ENCODE data around the gene TRABD.

TRABD gene

DNA sequence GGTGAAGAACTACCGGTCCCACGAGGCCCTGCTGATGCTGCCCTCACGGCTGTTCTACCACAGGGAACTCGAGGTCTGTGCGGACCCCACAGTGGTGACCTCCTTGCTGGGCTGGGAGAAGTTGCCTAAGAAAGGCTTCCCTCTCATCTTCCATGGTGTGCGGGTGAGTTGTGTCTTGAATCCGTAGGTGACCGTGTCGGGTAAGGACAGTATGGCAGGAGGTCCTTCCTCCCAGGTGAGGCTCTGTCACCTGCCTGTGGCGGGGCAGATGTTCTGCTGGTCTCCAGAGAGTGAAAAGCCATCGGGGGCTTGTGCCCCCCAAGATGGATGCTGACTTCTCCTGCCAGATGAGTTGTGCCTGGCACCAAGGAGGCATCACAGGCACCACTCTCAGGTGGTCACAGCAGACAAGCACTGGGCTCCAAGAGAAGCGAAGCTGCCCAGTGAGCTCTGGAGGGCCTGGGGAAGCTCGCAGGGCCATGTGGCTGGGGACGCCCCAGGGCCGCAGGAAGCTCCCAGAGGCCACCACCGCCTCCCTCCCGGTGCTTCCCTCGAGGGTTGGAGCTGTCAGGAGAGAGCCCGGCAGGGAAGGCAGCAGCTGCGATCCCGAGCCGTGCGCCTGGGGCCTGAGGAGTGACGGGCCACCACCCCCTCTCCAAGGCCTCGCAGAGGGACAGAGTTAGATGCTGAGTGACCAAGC lies 32.5 kb upstream of the TRABD start:
- Histone ChIP-seq H3K36me3 (ENCODE audit: control insufficient read depth in 2 of 2, insufficient read depth in 2 of 2, low read length in 2 of 2) (no peaks in the 10 kb centered on the region), H3K27me3 (ENCODE audit: control insufficient read depth in 2 of 2, insufficient read depth in 2 of 2, low read length in 2 of 2) (peaks cover 2 to 4% of the 10 kb centered on the region in 2 donors), H3K4me3 (ENCODE audit: low read length in 2 of 2) (no peak overlapping the region), H3K4me1 (ENCODE audit: control insufficient read depth in 2 of 2, insufficient read depth in 2 of 2, low read length in 2 of 2) (peaks cover 1 to 2% of the 10 kb centered on the region in 2 donors), H3K9me3 (ENCODE audit: control insufficient read depth in 2 of 2, low read length in 2 of 2) (no peaks in the 10 kb centered on the region), H3K9ac (ENCODE audit: low read depth in 1 of 2, low read length in 2 of 2) (no peak overlapping the region), H3K27ac (ENCODE audit: low read depth in 2 of 2, low read length in 2 of 2) (no peak overlapping the region)

DNA sequence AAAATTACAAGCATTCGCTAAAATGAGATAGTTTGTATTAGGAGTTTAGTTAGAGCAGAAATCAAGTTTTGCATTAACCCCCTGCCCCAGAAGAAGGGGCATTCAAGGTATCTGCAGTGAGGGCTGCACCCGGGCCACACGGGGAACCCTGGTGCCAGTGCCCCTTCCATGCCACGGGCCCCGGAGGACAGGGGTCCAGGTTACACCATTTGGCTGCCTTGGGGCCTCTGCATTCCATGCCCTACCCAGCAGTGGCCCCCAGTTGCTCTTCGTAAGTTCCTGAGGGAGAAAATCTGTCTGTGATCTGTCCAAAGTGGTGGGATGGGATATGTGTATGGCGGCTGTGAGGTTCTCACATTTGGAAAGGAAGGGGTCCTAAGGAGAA lies 32.0 kb upstream of the TRABD start:
- H3K9ac ChIP-seq (ENCODE audit: low read depth in 1 of 2, low read length in 2 of 2), result no peak overlapping the region
- peaks cover 2% of the 10 kb centered on the region in 2 donors for H3K4me1 ChIP-seq (ENCODE audit: control insufficient read depth in 2 of 2, insufficient read depth in 2 of 2, low read length in 2 of 2)
- no peak overlapping the region for H3K4me3 ChIP-seq (ENCODE audit: low read length in 2 of 2)
- H3K9me3 ChIP-seq (ENCODE audit: control insufficient read depth in 2 of 2, low read length in 2 of 2), result no peaks in the 10 kb centered on the region
- peaks cover 2 to 4% of the 10 kb centered on the region in 2 donors for H3K27me3 ChIP-seq (ENCODE audit: control insufficient read depth in 2 of 2, insufficient read depth in 2 of 2, low read length in 2 of 2)
- H3K27ac ChIP-seq (ENCODE audit: low read depth in 2 of 2, low read length in 2 of 2), result no peak overlapping the region
- H3K36me3 ChIP-seq (ENCODE audit: control insufficient read depth in 2 of 2, insufficient read depth in 2 of 2, low read length in 2 of 2), result no peaks in the 10 kb centered on the region

DNA sequence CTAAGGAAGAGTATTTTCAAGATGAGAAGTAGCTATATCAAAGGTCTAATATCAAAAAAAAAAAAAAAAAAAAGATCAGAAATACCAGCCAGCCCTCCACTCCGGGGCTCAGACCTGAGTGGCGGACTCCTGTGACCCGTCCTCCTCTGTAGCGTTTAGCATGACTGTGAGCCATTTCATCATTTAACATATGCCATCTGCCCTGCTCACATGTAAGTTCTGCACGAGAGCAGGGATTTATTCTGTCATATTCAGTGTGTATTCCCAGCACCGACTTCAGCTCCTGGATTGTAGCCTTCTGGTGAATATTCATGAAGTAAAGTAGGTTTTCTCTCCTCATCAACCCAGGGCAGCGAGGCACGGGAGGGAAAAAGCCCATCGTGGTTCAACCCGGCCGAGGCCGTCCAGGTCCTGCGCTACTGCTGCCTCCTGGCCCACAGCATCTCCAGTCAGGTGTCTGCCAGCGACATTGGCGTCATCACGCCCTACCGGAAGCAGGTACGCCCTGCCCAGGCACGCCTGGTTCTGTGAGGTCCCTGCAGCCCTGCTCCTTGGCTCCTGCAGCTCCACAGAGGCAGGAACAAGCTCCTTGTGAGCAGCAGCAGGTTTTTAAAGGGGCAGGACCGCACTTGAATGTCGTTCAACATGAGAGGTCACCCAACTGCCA lies 27.9 kb upstream of the TRABD start:
- peaks cover 2% of the 10 kb centered on the region in 2 donors for H3K4me1 ChIP-seq (ENCODE audit: control insufficient read depth in 2 of 2, insufficient read depth in 2 of 2, low read length in 2 of 2)
- H3K9me3 ChIP-seq (ENCODE audit: control insufficient read depth in 2 of 2, low read length in 2 of 2), result no peaks in the 10 kb centered on the region
- no peak overlapping the region for H3K27ac ChIP-seq (ENCODE audit: low read depth in 2 of 2, low read length in 2 of 2)
- H3K4me3 ChIP-seq (ENCODE audit: low read length in 2 of 2), result no peak overlapping the region
- H3K36me3 ChIP-seq (ENCODE audit: control insufficient read depth in 2 of 2, insufficient read depth in 2 of 2, low read length in 2 of 2), result no peaks in the 10 kb centered on the region
- peaks cover 0 to under 1% of the 10 kb centered on the region in 2 donors for H3K27me3 ChIP-seq (ENCODE audit: control insufficient read depth in 2 of 2, insufficient read depth in 2 of 2, low read length in 2 of 2)
- H3K9ac ChIP-seq (ENCODE audit: low read depth in 1 of 2, low read length in 2 of 2), result no peak overlapping the region

DNA sequence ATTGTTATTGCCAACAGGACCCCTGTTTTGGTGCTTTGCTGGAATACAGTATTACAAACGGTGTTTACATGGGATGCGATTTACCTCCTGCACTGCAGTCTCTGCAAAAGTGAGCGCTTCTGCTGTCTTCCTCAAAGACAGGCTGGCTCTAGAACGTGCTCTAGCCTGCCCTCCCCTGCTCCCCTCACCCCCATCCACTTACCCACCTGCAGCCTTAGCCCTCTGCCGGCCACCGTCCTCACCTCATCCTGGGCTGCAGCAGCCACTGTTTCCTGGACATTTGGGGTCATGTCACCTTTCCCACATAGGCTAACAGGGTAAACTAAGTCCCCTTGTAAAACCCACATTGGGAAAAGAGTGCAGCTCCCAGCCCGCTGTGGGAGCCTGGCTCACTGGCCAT lies 24.8 kb upstream of the TRABD start:
- Histone ChIP-seq H3K27me3 (ENCODE audit: control insufficient read depth in 2 of 2, insufficient read depth in 2 of 2, low read length in 2 of 2) (peaks cover 0 to 4% of the 10 kb centered on the region in 2 donors), H3K9me3 (ENCODE audit: control insufficient read depth in 2 of 2, low read length in 2 of 2) (no peaks in the 10 kb centered on the region), H3K4me1 (ENCODE audit: control insufficient read depth in 2 of 2, insufficient read depth in 2 of 2, low read length in 2 of 2) (peaks cover 2% of the 10 kb centered on the region in 2 donors), H3K27ac (ENCODE audit: low read depth in 2 of 2, low read length in 2 of 2) (no peak overlapping the region), H3K9ac (ENCODE audit: low read depth in 1 of 2, low read length in 2 of 2) (no peak overlapping the region), H3K36me3 (ENCODE audit: control insufficient read depth in 2 of 2, insufficient read depth in 2 of 2, low read length in 2 of 2) (no peaks in the 10 kb centered on the region), H3K4me3 (ENCODE audit: low read length in 2 of 2) (no peak overlapping the region)

DNA sequence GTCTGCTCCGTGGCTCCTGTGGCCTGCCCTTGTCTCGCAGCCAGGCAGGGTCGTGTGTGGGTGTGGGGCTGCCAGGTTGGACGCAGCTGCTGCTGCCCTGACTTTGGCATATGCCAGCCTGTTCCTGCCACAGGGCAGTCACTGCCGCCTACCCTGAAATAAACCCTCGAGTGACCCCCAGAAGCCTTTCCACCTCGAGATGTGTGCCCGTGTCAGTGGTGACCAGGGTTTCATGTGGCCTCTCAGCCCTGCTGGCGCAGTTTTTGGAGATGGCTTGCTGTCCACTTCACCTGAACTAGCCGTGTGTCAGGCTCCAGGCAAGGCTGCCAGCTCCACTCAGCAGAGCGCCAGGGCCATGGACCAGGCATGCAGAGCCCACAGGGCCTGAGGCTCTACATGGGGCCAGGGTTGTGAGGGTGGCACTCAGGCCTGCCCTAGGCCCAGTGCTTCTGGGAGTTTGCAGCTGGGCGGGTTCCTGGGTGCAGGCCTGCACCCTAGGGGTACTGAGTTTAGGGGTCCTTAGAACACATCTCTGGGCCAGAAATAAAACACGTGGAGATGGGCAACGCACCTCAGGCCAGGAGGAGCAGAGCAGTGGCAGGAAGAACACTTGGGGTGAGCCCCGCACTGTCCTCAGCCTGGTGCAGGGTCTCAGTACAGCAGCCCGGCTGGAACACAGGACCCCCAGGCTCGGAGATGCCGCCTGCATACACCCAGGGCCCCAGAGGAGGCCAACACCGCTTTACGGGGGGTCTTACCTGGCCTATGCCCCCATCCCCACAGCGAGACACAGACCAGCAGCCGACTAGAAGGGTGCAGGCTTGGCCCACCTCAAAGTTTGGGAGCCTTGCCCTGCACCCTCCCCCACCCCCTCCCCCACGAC lies 24.0 kb upstream of the TRABD start:
- Histone ChIP-seq H3K36me3 (ENCODE audit: control insufficient read depth in 2 of 2, insufficient read depth in 2 of 2, low read length in 2 of 2) (no peaks in the 10 kb centered on the region), H3K4me3 (ENCODE audit: low read length in 2 of 2) (no peak overlapping the region), H3K4me1 (ENCODE audit: control insufficient read depth in 2 of 2, insufficient read depth in 2 of 2, low read length in 2 of 2) (peaks cover 2% of the 10 kb centered on the region in 2 donors), H3K9ac (ENCODE audit: low read depth in 1 of 2, low read length in 2 of 2) (no peak overlapping the region), H3K27me3 (ENCODE audit: control insufficient read depth in 2 of 2, insufficient read depth in 2 of 2, low read length in 2 of 2) (peaks cover 0 to 4% of the 10 kb centered on the region in 2 donors), H3K27ac (ENCODE audit: low read depth in 2 of 2, low read length in 2 of 2) (no peak overlapping the region), H3K9me3 (ENCODE audit: control insufficient read depth in 2 of 2, low read length in 2 of 2) (no peaks in the 10 kb centered on the region)

DNA sequence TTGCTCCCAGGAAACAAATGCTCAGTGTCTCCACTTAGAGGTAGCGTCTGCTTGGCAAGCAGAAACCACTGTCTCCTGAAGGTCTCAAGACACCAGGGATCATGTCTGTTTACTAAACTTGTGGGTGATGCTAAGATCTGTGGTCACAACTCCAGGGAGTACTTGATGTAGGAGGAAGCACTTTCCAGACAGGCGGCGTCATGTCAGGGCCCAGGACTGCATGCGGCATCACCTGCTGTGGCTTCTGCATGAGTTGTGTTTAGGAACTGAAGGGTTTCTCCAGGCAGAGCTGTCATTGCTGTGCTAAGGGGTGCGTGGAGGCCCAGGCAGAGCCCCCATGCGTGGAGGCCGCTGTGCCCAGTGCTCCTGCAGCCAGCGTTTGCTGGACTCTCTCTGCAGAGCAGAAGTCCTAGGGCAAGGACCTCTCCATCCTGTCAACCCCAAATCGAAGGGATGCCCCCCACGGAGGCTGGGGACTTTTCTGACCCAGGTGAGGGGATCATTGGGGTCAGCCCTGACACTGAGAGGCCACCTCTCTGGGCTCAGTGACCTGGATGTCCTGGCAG lies 23.2 kb upstream of the TRABD start:
- no peak overlapping the region for H3K27ac ChIP-seq (ENCODE audit: low read depth in 2 of 2, low read length in 2 of 2)
- H3K27me3 ChIP-seq (ENCODE audit: control insufficient read depth in 2 of 2, insufficient read depth in 2 of 2, low read length in 2 of 2), result peaks cover 0 to 4% of the 10 kb centered on the region in 2 donors

DNA sequence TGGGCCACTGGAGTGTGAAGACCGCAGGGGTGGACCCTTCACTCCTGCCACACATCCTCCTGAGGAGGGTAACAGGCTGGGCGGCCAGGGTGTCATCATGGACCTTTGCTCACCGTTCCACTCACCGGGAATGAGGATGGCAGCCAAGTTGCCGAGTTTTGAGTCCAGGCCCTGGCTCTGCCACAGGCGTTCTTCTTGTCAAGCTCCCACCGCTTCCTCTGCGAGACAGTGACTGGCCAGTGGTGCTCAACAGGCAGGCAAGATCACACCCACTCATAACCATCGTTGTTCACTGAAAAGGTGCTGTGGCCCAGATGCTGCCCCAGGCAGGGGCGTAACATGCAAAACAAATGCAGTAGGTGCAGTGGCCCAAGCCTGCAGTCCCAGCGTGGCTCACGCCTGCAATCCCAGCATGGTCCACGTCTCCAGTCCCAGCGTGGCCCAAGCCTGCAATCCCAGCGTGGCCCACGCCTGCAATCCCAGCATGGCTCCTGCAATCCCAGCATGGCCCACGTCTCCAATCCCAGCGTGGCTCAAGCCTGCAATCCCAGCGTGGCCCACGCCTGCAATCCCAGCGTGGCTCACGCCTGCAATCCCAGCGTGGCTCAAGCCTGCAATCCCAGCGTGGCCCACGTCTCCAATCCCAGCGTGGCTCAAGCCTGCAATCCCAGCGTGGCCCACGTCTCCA lies 20.1 kb upstream of the TRABD start:
- peaks cover 8 to 11% of the 10 kb centered on the region in 2 donors for H3K27me3 ChIP-seq (ENCODE audit: control insufficient read depth in 2 of 2, insufficient read depth in 2 of 2, low read length in 2 of 2)
- no peak overlapping the region for H3K4me3 ChIP-seq (ENCODE audit: low read length in 2 of 2)
- no peak overlapping the region for H3K9ac ChIP-seq (ENCODE audit: low read depth in 1 of 2, low read length in 2 of 2)
- no peaks in the 10 kb centered on the region for H3K4me1 ChIP-seq (ENCODE audit: control insufficient read depth in 2 of 2, insufficient read depth in 2 of 2, low read length in 2 of 2)
- H3K36me3 ChIP-seq (ENCODE audit: control insufficient read depth in 2 of 2, insufficient read depth in 2 of 2, low read length in 2 of 2), result no peaks in the 10 kb centered on the region
- no peak overlapping the region for H3K27ac ChIP-seq (ENCODE audit: low read depth in 2 of 2, low read length in 2 of 2)
- no peaks in the 10 kb centered on the region for H3K9me3 ChIP-seq (ENCODE audit: control insufficient read depth in 2 of 2, low read length in 2 of 2)

More for the DNA sequence above, 23.2 kb upstream of the TRABD start:
- Histone ChIP-seq H3K36me3 (ENCODE audit: control insufficient read depth in 2 of 2, insufficient read depth in 2 of 2, low read length in 2 of 2) (no peaks in the 10 kb centered on the region), H3K4me1 (ENCODE audit: control insufficient read depth in 2 of 2, insufficient read depth in 2 of 2, low read length in 2 of 2) (peaks cover 2% of the 10 kb centered on the region in 2 donors), H3K9ac (ENCODE audit: low read depth in 1 of 2, low read length in 2 of 2) (no peak overlapping the region), H3K9me3 (ENCODE audit: control insufficient read depth in 2 of 2, low read length in 2 of 2) (no peaks in the 10 kb centered on the region), H3K4me3 (ENCODE audit: low read length in 2 of 2) (no peak overlapping the region)

DNA sequence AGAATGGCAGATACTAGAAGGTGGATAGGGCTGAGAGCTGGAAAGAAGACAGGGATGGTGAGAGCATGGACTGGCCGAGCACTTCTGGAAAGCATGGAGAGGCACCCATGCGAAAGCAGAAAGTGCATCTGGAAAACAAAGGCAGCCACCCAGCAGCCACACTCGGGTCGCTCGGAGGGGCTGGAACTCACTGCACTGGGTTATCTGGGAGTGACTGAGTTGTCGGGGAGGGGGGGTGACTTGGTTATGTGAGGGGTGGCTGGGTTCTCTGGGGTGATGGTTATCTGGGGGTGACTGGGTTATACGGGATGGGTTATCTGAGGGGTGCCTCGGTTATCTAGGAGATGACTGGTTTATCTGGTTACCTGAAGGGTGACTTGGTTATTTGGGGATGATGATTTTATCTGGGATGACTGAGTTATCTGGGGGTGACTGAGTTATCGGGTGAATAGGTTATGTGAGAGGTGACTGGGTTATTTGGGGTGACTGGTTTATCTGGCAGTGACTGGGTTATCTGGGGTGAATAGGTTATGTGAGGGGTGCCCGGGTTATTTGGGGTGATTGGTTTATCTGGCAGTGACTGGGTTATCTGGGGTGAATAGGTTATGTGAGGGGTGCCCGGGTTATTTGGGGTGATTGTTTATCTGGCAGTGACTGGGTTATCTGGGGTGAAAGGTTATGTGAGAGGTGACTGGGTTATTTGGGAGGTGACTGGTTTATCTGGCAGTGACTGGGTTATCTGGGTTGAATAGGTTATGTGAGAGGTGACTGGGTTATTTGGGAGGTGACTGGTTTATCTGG lies 17.8 kb upstream of the TRABD start:
- Histone ChIP-seq H3K9ac (ENCODE audit: low read depth in 1 of 2, low read length in 2 of 2) (no peak overlapping the region), H3K36me3 (ENCODE audit: control insufficient read depth in 2 of 2, insufficient read depth in 2 of 2, low read length in 2 of 2) (no peaks in the 10 kb centered on the region), H3K9me3 (ENCODE audit: control insufficient read depth in 2 of 2, low read length in 2 of 2) (no peaks in the 10 kb centered on the region), H3K27me3 (ENCODE audit: control insufficient read depth in 2 of 2, insufficient read depth in 2 of 2, low read length in 2 of 2) (peaks cover 14 to 15% of the 10 kb centered on the region in 2 donors), H3K27ac (ENCODE audit: low read depth in 2 of 2, low read length in 2 of 2) (no peak overlapping the region), H3K4me3 (ENCODE audit: low read length in 2 of 2) (no peak overlapping the region), H3K4me1 (ENCODE audit: control insufficient read depth in 2 of 2, insufficient read depth in 2 of 2, low read length in 2 of 2) (no peaks in the 10 kb centered on the region)

Measured in mucosa of rectum (tissue), 2 donors.